ENCODE measurements around the gene SPDYE3.
"Not testable (repeated sequence)": the region's sequence is repeated elsewhere in the genome, so short reads cannot be mapped to it uniquely, and the experiment has no call there.

The SPDYE3 gene

DNA sequence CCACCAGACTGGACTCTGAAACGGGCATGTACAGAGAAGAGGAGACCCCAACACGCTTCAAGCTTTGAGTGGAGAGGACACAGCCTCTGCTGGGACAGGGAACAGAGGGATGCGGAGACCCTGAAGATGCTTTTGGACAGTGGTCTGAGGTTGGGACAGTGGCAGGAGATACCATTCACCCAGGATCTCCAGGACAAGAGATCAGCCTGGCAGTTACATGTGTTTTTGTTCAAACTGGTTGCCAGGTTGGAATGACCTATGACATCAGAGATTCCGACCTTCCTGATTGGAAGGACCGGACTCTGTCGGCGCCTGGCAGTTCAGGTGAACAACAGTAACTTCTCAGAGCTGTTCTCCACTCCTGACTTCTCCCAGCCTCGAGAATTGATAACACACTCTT lies at the start of gene SPDYE3:
TSS of gene SPDYE3 (plus strand) at position 301 of the 400 bp plus-strand sequence. CDS start 184 bp downstream, outside the sequence.
- intact Hi-C loops (cut with DNase I); DNase-seq: not testable (repeated sequence)

- DNase-seq; intact Hi-C loops (cut with DNase I): not testable (repeated sequence)
Measured at GRCh38 chr7:100259984-100260383, 47.5 kb upstream of the SPDYE3 start.

DNA sequence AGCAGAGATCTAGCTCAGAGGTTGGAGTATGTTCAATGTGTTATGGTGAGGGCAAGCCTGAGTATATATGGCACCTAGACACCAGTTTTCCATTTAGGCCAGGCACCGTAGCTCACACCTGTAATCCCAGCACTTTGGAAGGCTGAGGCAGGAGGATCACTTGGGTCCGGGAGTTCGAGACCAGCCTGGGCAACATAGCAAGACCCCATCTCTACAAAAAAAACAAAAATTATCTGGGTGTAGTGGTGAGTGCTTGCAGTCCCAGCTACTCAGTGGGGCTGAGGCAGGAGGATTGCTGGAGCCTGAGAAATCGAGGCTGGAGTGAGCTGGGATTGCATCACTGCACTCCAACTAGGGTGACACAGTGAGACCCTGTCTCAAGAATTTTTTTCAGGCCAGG lies 44.6 kb upstream of the SPDYE3 start:
- intact Hi-C loops (cut with DNase I); DNase-seq: not testable (repeated sequence)

DNA sequence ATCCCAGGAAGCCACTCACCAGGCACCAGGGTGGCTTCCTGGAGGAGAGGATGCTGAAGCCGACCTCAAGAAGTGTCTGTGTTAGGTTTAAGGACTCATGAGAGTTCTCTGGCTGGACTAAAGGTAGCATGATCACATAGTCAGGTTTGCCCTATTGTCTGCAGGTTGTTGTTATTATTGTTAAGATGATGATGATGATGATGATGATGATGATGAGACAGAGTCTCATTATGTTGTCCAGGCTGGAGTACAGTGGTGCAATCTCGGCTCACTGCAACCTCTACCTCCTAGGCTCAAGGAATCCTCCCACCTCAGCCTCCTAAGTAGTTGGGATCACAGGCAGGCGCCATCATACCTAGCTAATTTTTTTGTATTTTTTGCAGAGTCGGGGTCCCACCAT lies 43.3 kb upstream of the SPDYE3 start:
- DNase-seq; intact Hi-C loops (cut with DNase I): not testable (repeated sequence)

- intact Hi-C loops (cut with DNase I); DNase-seq: not testable (repeated sequence)
Measured at GRCh38 chr7:100264669-100265165, 42.8 kb upstream of the SPDYE3 start.

DNA sequence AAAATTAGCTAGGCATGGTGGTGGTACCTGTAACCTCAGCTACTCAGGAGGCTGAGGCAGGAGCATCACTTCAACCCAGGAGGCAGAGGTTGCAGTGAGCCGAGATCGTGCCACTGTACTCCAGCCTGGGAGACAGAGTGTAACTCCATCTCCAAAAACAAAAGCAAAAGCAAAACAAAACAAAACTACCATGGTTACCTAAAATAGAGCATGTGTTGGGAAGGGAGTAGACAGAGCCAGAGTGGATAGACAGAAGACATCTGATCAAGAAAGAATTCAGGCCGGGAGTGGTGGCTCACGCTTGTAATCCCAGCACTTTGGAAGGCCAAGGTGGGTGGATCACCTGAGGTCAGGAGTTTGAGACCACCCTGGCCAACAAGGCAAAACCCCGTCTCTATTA lies 41.7 kb upstream of the SPDYE3 start:
- intact Hi-C loops (cut with DNase I); DNase-seq: not testable (repeated sequence)

DNA sequence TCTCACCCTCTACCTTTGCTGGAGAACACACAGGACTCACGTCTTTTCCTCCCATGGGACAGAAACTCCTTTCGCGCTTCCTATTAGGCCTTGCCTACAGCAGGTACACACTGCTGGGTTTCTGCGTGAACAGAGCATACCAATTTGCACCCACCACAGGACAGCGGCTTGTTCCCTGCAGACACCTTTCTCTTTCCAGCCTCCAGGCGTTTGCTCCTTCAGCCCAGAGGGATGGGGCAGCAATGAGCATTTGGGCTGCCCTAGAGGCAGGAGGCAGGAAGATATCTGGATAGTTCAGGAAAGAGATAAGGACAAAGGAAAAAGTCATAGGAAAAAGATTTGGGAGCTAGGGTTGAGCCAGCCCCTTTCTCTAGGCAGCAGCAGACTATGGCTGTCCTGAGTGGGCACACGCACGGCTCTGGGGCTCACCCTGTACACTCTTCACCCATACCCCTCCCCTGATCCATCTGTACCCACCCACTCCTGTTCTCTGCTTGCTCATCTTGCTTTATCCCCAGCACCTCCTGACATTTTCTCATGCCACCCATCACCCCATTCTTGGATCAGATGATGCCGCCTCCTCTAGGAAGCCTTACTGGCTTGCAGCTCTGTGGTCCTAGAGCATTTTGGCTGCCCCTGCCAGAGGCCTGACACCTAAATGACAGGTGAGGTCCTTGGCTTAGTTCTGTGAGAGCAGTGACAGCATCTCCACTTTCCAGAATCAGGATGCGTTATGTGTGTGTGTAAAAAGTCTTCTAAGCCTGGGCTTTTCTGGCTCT lies 40.7 kb upstream of the SPDYE3 start:
- no peak for DNase-seq
- intact Hi-C loops (cut with DNase I) = no loop called here

DNA sequence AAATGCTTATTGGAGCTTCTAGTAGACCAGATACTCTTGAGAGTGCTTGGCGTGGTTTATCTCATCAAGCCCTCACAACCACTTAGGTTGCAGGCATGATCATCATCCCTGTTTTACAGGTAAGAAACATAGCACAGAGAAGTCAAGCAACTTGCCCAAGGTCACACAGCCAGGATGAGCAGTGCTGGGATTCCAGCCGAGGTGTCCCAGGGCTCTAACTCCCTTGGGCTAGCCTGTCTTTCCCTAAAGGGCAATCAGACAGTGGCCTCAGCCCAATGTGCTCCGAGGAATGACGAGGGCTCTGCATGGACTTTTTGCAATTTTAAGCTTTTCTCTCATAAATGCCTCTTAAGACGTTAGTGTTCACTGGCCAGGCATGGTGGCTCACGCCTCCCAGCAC lies 39.9 kb upstream of the SPDYE3 start:
- intact Hi-C loops (cut with DNase I) = no loop called here
- no peak for DNase-seq

DNA sequence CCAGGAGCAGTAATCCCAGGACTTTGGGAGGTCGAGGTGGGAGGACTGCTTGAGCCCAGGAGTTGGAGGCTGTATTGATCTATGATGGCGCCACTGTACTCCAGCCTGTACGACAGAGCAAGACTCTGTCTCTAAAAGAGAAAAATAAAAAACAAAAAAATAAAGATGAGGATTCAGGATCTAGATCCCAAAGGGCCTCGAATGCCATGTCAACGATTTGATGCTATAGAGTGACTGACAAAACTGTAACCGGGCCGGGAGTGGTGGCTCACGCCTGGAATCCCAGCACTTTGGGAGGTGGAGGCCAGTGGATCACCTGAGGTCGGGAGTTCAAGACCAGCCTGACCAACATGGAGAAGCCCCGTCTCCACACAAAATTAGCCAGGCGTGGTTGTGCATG lies 38.6 kb upstream of the SPDYE3 start:
- DNase-seq; intact Hi-C loops (cut with DNase I): not testable (repeated sequence)

DNA sequence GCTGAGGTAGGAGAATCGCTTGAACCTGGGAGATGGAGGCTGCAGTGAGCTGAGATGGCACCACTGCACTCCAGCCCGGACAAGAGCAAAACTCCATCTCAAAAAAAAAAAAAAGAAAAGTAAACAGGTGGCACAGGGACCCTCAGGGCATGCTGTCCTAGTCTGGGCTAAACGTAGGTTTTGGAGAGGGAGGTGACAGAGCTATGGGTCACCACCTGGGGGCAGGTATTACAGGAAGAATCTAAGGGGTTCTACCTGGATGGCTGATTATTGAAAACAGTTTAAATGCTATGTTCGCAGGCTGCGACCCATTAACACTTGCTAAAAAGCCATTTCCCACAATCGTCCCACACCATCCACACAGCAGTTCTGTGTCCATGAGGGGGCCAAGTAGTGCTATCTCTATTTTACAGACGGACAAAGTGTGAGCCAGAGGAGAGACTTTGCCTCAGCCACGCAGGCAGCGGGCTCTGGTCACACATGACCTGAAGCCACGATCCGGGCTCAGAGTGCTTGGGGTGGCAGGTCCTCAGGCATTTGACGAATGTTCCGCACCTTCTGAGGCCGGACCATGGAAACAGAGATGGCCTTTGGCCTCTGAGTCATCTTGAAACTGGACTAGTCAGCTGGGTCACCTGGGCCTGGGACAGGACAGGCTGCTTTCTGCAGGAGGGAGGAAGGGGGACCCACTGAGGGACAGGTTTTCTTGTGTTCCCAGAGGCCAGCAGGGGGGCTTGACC lies 38.0 kb upstream of the SPDYE3 start:
- intact Hi-C loops (cut with DNase I) = not testable (repeated sequence)
- DNase-seq = peak in 3 of 10 donors; percentile 17 to 23 (median 22)

DNA sequence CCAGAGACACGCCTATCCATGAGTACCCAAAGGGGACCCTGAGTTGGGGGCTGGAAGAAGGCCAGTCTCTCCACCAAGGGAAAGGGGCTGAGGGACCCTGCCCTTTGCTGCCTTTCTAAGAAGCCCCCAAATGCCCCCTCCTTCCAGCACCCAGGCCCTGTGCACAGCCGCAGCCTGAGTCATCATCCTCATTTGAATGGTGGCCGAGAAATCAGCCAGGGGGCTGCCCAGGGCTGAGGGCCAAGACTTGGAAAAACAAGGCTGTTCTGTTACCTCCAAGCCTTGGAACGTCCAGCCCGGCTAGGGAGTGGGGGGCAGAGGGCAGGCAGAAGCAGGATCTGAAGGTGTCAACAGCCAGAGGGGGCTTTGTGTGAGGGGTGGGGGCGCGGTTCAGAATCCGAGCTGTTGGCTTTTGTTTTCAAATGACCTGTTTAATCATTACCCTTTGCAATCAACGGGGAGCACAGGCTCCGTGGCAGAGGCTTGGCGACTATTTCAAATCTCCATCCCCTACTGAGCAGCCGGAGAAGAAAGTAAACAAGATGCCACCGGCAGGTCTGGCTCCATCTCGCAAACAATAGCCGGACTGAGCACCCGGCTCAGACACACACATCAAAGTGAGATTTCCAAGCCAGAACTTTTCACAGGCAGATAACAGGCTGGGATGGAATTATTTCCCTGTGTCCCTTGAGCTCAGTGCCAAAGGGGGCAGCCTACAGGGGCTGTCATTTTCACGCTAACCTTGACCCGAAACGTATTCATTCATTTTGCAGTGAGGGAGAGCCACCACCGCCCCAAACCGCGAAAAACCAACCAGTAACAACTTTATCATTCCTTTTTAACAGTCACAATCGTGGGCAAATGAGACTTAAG lies 37.2 kb upstream of the SPDYE3 start:
- intact Hi-C loops (cut with DNase I) = not testable (repeated sequence)
- DNase-seq = peak in 8 of 10 donors; percentile 4 to 91 (median 50)

GRCh38 chr7:100270941-100271593 lies 36.4 kb upstream of the SPDYE3 start:
- peak in 3 of 10 donors; percentile 8 to 16 (median 15) for DNase-seq
- intact Hi-C loops (cut with DNase I) = not testable (repeated sequence)

GRCh38 chr7:100271716-100272537 lies 35.6 kb upstream of the SPDYE3 start:
- intact Hi-C loops (cut with DNase I) = no loop called here
- peak; percentile 97 to 100 (median 99) for DNase-seq

GRCh38 chr7:100272538-100272902 lies 35.0 kb upstream of the SPDYE3 start:
- intact Hi-C loops (cut with DNase I); DNase-seq: not testable (repeated sequence)

DNA sequence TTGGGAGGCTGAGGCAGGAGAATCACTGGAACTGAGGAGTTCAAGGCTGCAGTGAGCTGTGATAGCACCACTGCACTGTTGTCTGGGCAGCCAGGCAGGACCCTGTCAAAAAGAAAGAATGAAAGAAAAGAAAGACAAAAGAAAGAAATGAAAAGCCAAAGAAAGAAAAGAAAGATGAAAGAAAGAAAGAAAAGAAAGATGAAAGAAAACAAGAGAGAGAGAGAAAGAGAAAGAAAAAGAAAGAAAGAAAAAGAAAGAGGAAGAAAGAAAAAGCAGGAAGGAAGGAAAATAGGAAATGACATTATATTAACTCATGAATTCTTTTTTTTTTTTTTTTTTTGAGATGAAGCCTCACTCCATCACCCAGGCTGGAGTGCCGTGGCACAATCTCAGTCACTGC lies 32.4 kb upstream of the SPDYE3 start:
- DNase-seq = peak in 2 of 10 donors; percentile 3 to 16

DNA sequence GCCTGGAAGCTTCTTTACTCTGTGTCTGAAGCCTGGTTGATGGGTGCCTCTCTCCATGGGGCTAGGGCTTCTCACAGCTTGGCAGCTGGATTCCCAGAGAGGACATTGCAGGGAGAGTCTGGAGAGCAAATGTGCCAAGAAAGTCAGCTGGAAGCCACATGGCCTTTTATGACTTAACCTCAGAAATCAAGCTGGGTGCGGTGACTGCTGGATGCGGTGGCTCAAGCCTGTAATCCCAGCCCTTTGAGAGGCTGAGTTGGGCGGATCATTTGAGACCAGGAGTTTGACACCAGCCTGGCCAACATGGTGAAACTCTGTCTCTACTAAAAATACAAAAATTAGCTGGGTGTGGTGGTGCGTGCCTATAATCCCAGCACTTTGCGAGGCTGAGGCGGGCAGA lies 31.4 kb upstream of the SPDYE3 start:
- intact Hi-C loops (cut with DNase I) = not testable (repeated sequence)
- peak in 2 of 10 donors; percentile 17 to 44 for DNase-seq

More for the DNA sequence above, 32.4 kb upstream of the SPDYE3 start:
- intact Hi-C loops (cut with DNase I) = no loop called here

DNA sequence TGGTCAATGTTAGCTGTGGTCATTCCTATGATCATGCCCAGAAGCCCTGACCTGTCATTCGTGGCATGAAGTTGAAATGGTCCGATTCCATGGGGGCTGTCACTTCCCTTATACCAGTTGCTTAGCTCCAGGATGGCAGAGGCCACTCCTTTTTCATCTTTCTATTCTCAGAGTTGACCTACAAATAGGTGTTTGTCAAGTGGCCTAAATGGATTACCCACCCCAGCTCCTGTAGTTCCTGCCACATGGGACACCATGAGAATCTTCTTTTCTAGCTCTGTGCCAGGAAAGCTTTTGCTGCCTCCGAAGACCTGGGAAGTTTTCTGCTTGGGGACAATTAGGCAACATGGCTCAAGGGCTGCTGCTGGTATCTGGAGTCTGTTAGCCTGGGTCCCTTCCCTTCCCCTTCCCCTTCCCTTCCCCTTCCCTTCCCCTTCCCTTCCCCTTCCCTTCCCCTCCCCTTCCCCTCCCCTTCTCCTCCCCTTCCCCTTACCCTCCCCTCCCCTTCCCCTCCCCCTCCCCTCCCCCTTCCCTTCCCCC lies 25.4 kb upstream of the SPDYE3 start:
- DNase-seq = peak in 2 of 10 donors; percentile 2 to 21
- intact Hi-C loops (cut with DNase I) = not testable (repeated sequence)

GRCh38 chr7:100283147-100283546 lies 24.4 kb upstream of the SPDYE3 start:
- intact Hi-C loops (cut with DNase I) = not testable (repeated sequence)
- peak in 2 of 10 donors; percentile 5 to 17 for DNase-seq
